ENCODE measurements around the gene ENTPD7. TPM values are rescaled to one million over a fixed set of nuclear protein-coding genes. Genes with fewer than 3 reads are reported as not detected.

Gene ENTPD7
- total RNA-seq, 1 experiment from 2014 or later, result 7.4 TPM

DNA sequence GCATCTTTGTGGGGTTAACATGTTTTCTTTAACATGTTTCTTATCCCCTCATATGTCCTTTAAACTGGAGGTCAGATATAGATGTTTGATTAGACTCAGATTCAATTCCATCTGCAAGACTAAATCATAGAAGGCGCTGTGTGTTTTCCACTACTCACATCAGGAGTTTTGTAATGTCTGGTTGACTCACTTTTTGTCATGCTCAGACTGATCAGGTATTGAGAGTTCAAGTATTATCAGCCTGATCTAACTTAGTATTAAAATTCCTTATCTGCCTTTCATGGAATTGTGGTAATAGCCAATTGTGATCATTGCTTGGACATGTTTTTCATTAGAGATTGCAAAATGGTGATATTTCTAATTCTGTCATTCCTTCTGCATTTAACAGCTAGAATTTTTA lies 30.2 kb downstream of the ENTPD7 start:
- Mint-ChIP-seq H3K27me3 (ENCODE audit: unreplicated experiment) (no peaks in the 10 kb centered on the region), H3K4me3 (ENCODE audit: low read depth, unreplicated experiment) (no peak overlapping the region), H3K9me3 (ENCODE audit: low read depth, unreplicated experiment) (no peaks in the 10 kb centered on the region), H3K4me1 (ENCODE audit: low read depth, unreplicated experiment) (no peaks in the 10 kb centered on the region), H3K36me3 (ENCODE audit: insufficient read depth, unreplicated experiment) (no peaks in the 10 kb centered on the region), H3K27ac (ENCODE audit: unreplicated experiment) (no peak overlapping the region)
- BruUV-seq (replicated peaks), result no TSS peak
- DNase-seq, result no peak
- intact Hi-C loops (cut with micrococcal nuclease; ENCODE audit: unreplicated experiment), result loop anchor here (10.0 kb wide), 1 partner anchor 295 kb away; no protein-coding TSS in a partner anchor
- TF ChIP-seq, protein P1, sequence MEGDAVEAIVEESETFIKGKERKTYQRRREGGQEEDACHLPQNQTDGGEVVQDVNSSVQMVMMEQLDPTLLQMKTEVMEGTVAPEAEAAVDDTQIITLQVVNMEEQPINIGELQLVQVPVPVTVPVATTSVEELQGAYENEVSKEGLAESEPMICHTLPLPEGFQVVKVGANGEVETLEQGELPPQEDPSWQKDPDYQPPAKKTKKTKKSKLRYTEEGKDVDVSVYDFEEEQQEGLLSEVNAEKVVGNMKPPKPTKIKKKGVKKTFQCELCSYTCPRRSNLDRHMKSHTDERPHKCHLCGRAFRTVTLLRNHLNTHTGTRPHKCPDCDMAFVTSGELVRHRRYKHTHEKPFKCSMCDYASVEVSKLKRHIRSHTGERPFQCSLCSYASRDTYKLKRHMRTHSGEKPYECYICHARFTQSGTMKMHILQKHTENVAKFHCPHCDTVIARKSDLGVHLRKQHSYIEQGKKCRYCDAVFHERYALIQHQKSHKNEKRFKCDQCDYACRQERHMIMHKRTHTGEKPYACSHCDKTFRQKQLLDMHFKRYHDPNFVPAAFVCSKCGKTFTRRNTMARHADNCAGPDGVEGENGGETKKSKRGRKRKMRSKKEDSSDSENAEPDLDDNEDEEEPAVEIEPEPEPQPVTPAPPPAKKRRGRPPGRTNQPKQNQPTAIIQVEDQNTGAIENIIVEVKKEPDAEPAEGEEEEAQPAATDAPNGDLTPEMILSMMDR (IDR thresholded peaks at IDR 0.05; ENCODE audit: unreplicated experiment), result no peak
- CTCF ChIA-PET, result no interaction called here

DNA sequence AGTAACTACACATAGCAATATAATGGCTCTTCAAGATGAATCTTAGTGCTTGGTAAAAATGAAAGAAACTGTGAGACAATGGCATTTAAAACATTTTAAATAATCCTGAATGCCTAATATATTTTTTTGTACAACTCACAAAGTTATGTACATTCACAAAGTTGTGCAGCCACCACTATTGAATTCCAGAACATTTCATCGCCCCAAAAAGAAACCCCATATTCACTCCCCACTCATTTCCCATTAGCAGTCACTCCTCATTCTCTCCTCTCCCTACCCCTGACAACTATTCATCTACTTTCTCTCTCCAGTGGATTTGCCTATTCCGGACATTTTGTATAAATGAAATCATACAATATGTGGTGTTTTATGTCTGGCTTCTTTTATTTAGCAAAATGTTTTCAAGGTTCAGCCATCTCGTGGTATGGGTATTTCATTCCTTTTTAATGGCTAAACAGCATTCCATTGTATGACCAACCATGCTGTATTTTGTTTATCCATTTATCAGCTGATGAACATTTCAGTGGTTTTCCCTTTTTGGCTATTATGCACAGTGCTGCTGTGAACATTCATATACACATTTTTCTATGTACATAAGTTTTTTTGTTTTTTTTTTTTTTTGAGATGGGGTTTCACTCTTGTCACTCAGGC lies 34.7 kb downstream of the ENTPD7 start:
- Mint-ChIP-seq H3K36me3 (ENCODE audit: insufficient read depth, unreplicated experiment) (peaks cover 10% of the 10 kb centered on the region), H3K4me3 (ENCODE audit: low read depth, unreplicated experiment) (no peak overlapping the region), H3K9me3 (ENCODE audit: low read depth, unreplicated experiment) (no peaks in the 10 kb centered on the region), H3K4me1 (ENCODE audit: low read depth, unreplicated experiment) (no peaks in the 10 kb centered on the region), H3K27ac (ENCODE audit: unreplicated experiment) (no peak overlapping the region), H3K27me3 (ENCODE audit: unreplicated experiment) (no peaks in the 10 kb centered on the region)
- intact Hi-C loops (cut with micrococcal nuclease; ENCODE audit: unreplicated experiment), result no loop called here
- TF ChIP-seq, protein P1 (IDR thresholded peaks at IDR 0.05; ENCODE audit: unreplicated experiment), result no peak
- CTCF ChIA-PET, result no interaction called here
- no TSS peak for BruUV-seq (replicated peaks)
- DNase-seq, result no peak

DNA sequence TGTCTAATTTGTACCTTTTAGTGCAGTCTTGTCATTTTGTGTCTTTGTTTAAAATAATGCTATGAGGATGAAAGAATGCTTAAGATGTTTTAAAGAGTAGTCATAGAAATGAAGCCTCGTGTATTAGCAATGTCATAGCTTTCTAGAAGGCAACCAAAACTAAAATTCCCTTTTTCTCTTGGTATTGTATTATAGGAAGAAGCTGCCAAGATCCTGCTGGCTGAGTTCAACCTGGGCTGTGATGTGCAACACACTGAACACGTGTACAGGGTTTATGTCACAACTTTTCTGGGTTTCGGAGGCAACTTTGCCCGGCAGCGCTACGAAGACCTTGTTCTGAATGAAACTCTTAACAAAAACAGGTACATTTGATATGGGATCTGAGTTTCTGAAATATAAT lies 36.5 kb downstream of the ENTPD7 start:
- intact Hi-C loops (cut with micrococcal nuclease; ENCODE audit: unreplicated experiment), result loop anchor here (5.0 kb wide), 1 partner anchor 63 kb away; no protein-coding TSS in a partner anchor
- DNase-seq, result no peak
- H3K27ac Mint-ChIP-seq (ENCODE audit: unreplicated experiment), result no peak overlapping the region

DNA sequence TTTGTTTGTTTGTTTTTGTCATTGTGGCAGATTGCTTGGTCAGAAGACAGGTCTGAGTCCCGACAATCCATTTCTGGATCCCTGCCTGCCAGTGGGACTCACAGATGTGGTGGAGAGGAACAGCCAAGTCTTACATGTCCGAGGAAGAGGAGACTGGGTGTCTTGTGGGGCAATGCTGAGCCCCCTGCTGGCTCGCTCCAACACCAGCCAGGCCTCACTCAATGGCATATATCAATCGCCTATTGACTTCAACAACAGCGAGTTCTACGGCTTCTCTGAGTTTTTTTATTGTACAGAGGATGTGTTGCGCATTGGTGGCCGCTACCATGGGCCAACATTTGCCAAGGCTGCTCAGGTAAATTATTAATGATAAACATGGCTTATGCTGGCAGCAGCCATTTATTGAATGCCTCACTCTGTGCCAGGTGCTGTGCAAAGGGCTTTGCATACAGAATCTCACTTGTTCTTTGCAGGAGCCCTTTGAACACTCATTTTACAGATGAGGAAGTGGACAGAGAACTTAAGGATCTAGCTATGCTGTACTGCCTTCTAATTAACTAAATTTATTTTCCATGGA lies 39.3 kb downstream of the ENTPD7 start:
- Mint-ChIP-seq H3K4me3 (ENCODE audit: low read depth, unreplicated experiment) (no peak overlapping the region), H3K9me3 (ENCODE audit: low read depth, unreplicated experiment) (no peaks in the 10 kb centered on the region), H3K4me1 (ENCODE audit: low read depth, unreplicated experiment) (no peaks in the 10 kb centered on the region), H3K27me3 (ENCODE audit: unreplicated experiment) (no peaks in the 10 kb centered on the region), H3K36me3 (ENCODE audit: insufficient read depth, unreplicated experiment) (peaks cover 29% of the 10 kb centered on the region), H3K27ac (ENCODE audit: unreplicated experiment) (no peak overlapping the region)
- no peak for DNase-seq
- intact Hi-C loops (cut with micrococcal nuclease; ENCODE audit: unreplicated experiment), result loop anchor here (5.0 kb wide), 1 partner anchor 66 kb away; no protein-coding TSS in a partner anchor
- CTCF ChIA-PET, result no interaction called here
- BruUV-seq (replicated peaks), result no TSS peak
- TF ChIP-seq, protein P1 (IDR thresholded peaks at IDR 0.05; ENCODE audit: unreplicated experiment), result no peak

More for the DNA sequence above, 36.5 kb downstream of the ENTPD7 start:
- TF ChIP-seq, protein P1 (IDR thresholded peaks at IDR 0.05; ENCODE audit: unreplicated experiment), result no peak
- Mint-ChIP-seq H3K36me3 (ENCODE audit: insufficient read depth, unreplicated experiment) (peaks cover 15% of the 10 kb centered on the region), H3K9me3 (ENCODE audit: low read depth, unreplicated experiment) (no peaks in the 10 kb centered on the region), H3K27me3 (ENCODE audit: unreplicated experiment) (no peaks in the 10 kb centered on the region), H3K4me3 (ENCODE audit: low read depth, unreplicated experiment) (no peak overlapping the region), H3K4me1 (ENCODE audit: low read depth, unreplicated experiment) (no peaks in the 10 kb centered on the region)
- no TSS peak for BruUV-seq (replicated peaks)
- CTCF ChIA-PET, result no interaction called here
